ENCODE measurements around the gene PLXNA1. TPM values are rescaled to one million over a fixed set of nuclear protein-coding genes. Genes with fewer than 3 reads are reported as not detected.

PLXNA1 gene
- total and polyA plus RNA-seq, 2 of the 8 experiments (the other 6 are each of a cell fraction or from before 2014, with no cell fraction given): 47.5 to 54.9 TPM

DNA sequence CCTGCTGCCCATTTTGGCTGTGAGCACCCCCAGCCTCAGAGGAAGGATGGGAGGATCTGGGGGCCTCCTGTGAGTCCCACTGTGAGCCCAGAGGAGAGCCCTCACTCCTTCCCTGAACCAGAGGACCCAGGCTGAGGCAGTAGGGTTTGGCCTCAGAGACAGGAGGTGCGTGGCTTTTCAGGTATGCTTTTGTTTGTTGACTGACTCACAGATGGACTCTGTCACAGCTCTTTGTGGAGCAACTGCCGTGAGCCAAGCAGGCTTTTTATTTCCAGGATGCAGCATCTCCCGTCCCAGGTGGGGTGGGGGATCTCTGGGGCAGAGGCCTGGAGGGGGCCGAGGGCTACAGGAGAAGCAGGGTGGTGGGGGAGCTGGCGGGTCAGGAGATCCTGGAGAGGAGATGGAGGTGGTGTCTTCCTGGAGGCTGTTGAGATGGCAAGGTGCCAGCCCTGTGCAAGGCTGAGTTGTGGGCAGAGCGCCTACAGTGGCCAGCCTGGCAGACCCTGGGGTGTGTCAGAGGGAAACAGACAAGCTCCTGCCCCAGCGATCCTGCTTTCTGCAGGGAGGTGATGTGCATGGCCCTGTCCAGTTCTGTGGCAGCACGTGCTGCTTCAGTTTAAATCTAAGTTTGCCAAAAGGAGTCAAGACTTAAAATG, 24.0 kb downstream of the PLXNA1 start:
- no peak overlapping the region for H4K8ac ChIP-seq (ENCODE audit: extremely low read depth, insufficient read depth, low read length)
- DNase-seq (ENCODE audit: low read depth in 1 of 2, low spot score in 2 of 2) (no peak), FAIRE-seq (no peak)
- POLR2A ChIA-PET (ENCODE audit: partially characterized antibody): interaction anchor here (0.6 kb wide), 1 partner anchor 536 kb away, joined by 3 read pairs; no protein-coding TSS in a partner anchor
- peak overlapping the region; percentile 24; the same call in 1 of the 2 replicates for H2BK5ac ChIP-seq (ENCODE audit: low read depth, low read length)
- no peaks in the 10 kb centered on the region for H3K23me2 ChIP-seq (ENCODE audit: low read depth, low read length)
- no peak overlapping the region for H2BK15ac ChIP-seq (ENCODE audit: low read length)
- H3K14ac ChIP-seq (ENCODE audit: insufficient read length): no peak overlapping the region
- no peak overlapping the region for H2AK5ac ChIP-seq (ENCODE audit: low read depth, low read length)
- no peak overlapping the region for H2BK12ac ChIP-seq (ENCODE audit: low read depth, low read length)
- no peaks in the 10 kb centered on the region for H3K9me3 ChIP-seq (ENCODE audit: insufficient read depth in 2 of 2, low read depth in 1 of 2, low read length in 1 of 2)
- 90% methylated on average over 7 of the region's 8 CpGs; no CpG with 5 or more reads in 1 of the 2 experiments for WGBS, 2 experiments (ENCODE audit: extremely low coverage in 1 of 2, insufficient coverage in 1 of 2, insufficient read length in 1 of 2, insufficient replicate concordance in 2 of 2, low coverage in 1 of 2, low lambda C conversion rate in 2 of 2, missing lambda C conversion rate in 1 of 2)
- H2AFZ ChIP-seq (ENCODE audit: low read length): no peak overlapping the region
- no peaks in the 10 kb centered on the region for H3K27me3 ChIP-seq (replicated peaks in 1 of 4; ENCODE audit: control insufficient read depth in 3 of 4, extremely low read depth in 1 of 4, insufficient read depth in 3 of 4, low read length in 3 of 4)
- no peak overlapping the region for H3K4me2 ChIP-seq (ENCODE audit: insufficient read depth in 1 of 2, low read depth in 2 of 2, low read length in 2 of 2)
- H4K91ac ChIP-seq (replicated peaks; ENCODE audit: insufficient read length, low read length): no peak overlapping the region
- H3K27ac ChIP-seq (ENCODE audit: low read depth, low read length): no peak overlapping the region
- H4K5ac ChIP-seq (ENCODE audit: insufficient read length, low read depth, low read length): no peak overlapping the region
- peaks cover 6 to 11% of the 10 kb centered on the region in 2 experiments for H4K20me1 ChIP-seq (replicated peaks in 1 of 2; ENCODE audit: control insufficient read depth in 1 of 2, insufficient read depth in 2 of 2, low read length in 2 of 2)
- H3K18ac ChIP-seq (ENCODE audit: extremely low read depth, low read length): no peak overlapping the region
- CTCF ChIA-PET (ENCODE audit: partially characterized antibody): interaction anchor here (1.0 to 1.6 kb wide), 3 partner anchors 12 to 449 kb away, joined by 3 to 5 read pairs (median 3); no protein-coding TSS in a partner anchor
- no peak overlapping the region for H2BK20ac ChIP-seq (ENCODE audit: low read length)
- peaks cover 0 to 3% (median 2%) of the 10 kb centered on the region in 4 experiments; a peak in 5 of 8 replicates for H3K36me3 ChIP-seq (ENCODE audit: control insufficient read depth in 2 of 4, insufficient read depth in 4 of 4, low read length in 3 of 4)
- H3K79me2 ChIP-seq (ENCODE audit: control insufficient read depth in 1 of 2, insufficient read depth in 2 of 2, low read length in 2 of 2): peaks cover 0 to 4% of the 10 kb centered on the region in 2 experiments; a peak in 1 of 4 replicates
- H2BK120ac ChIP-seq (replicated peaks; ENCODE audit: low read depth, low read length): no peak overlapping the region
- H3K56ac ChIP-seq (replicated peaks; ENCODE audit: insufficient read length, low read depth, low read length): no peak overlapping the region
- no peak overlapping the region for H3K4me3 ChIP-seq (ENCODE audit: extremely low read depth in 1 of 4, insufficient read depth in 2 of 4, low read depth in 3 of 4, low read length in 4 of 4)
- peaks cover 0 to 6% (median 5%) of the 10 kb centered on the region in 4 experiments; a peak in 6 of 7 replicates for H3K4me1 ChIP-seq (replicated peaks in 1 of 4; ENCODE audit: control insufficient read depth in 3 of 4, insufficient read depth in 4 of 4, low read length in 3 of 4)
- H3K9ac ChIP-seq (replicated peaks in 1 of 4; ENCODE audit: extremely low read depth in 1 of 4, low read depth in 3 of 4, low read length in 3 of 4): no peak overlapping the region
- no peak overlapping the region for H3K23ac ChIP-seq (ENCODE audit: insufficient read length)
- H3K79me1 ChIP-seq (ENCODE audit: low read depth, low read length): no peaks in the 10 kb centered on the region
- no peak overlapping the region for H3K4ac ChIP-seq (replicated peaks; ENCODE audit: insufficient read length, low read depth, low read length)
- TF ChIP-seq CBX5 (IDR thresholded peaks at IDR 0.05; ENCODE audit: low read depth, low read length): no peak
- no peak for TF ChIP-seq JUN (IDR thresholded peaks at IDR 0.05; ENCODE audit: low read depth, low read length)
- TF ChIP-seq RBBP5 (IDR thresholded peaks at IDR 0.05; ENCODE audit: borderline replicate concordance, low read depth, low read length): no peak
- no peak for TF ChIP-seq SAP30 (IDR thresholded peaks at IDR 0.05; ENCODE audit: insufficient read depth, insufficient replicate concordance, low read length)
- TF ChIP-seq RNF2 (IDR thresholded peaks at IDR 0.05; ENCODE audit: borderline replicate concordance, low read depth, low read length, missing control alignments, poor library complexity, severe bottlenecking): no peak
- no peak for TF ChIP-seq EP300 (IDR thresholded peaks at IDR 0.05; ENCODE audit: borderline replicate concordance in 1 of 2, low read depth in 2 of 2, low read length in 2 of 2)
- TF ChIP-seq JUND (IDR thresholded peaks at IDR 0.05; ENCODE audit: low read length): no peak
- TF ChIP-seq CHD1 (IDR thresholded peaks at IDR 0.05; ENCODE audit: low read depth, low read length): no peak
- no peak for TF ChIP-seq KDM4A (IDR thresholded peaks at IDR 0.05; ENCODE audit: low read depth, low read length, severe bottlenecking)
- TF ChIP-seq EZH2 (IDR thresholded peaks at IDR 0.05; ENCODE audit: low read depth, low read length, severe bottlenecking): no peak
- TF ChIP-seq, protein P1, sequence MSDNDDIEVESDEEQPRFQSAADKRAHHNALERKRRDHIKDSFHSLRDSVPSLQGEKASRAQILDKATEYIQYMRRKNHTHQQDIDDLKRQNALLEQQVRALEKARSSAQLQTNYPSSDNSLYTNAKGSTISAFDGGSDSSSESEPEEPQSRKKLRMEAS (IDR thresholded peaks at IDR 0.05): no peak

All from H1 (cell line).